HCT116 (cell line): ENCODE results near the gene SRPK3. TPM values are rescaled to one million over a fixed set of nuclear protein-coding genes. Genes with fewer than 3 reads are reported as not detected.

Experiments used
- ATAC-seq: fragments of 200-7000 bp; cut with Tn5 transposase; 2 replicates; pipeline ENCODE4 v1.9.1; 2020; ENCODE audit warnings: mild to moderate bottlenecking, moderate library complexity
- BruUV-seq: library from RNA; stranded (reverse); fragments of 400-500 nt; replicated peaks from 2 replicates; lab custom pipeline; 2021; lab: Mats Ljungman, UMichigan
- CTCF ChIA-PET: fragments of 300-600 bp; sonication (Branson Sonifier 250); formaldehyde crosslinking; loops from one replicate; lab custom pipeline; 2021; ENCODE audit warnings: antibody characterized with exemption; lab: Charles Lee
- POLR2A ChIA-PET: fragments of 300-600, 350-600 bp; sonication (Branson Sonifier 250); formaldehyde crosslinking; loops from one replicate; lab custom pipeline; 2021; ENCODE audit warnings: antibody characterized with exemption; lab: Charles Lee
- RAD21 ChIA-PET, 2 experiments: fragments of 300-600 bp; sonication (Branson Sonifier 250); formaldehyde crosslinking; loops; one replicate each; lab custom pipeline; 2023; ENCODE audit warnings: low total read pairs in 2 of 2; ENCODE audit not compliant: uncharacterized antibody in 2 of 2, unreplicated experiment in 2 of 2, low non-redundant PET in 1 of 2; lab: Charles Lee
- DNase-seq: peaks from one replicate; pipeline ENCODE4 v3.0.0-alpha.2; 2010; ENCODE audit warnings: low read depth, low spot score
- H2AFZ ChIP-seq: fragments of 200-600 bp; shearing (Covaris generic), sonication (generic); 2 replicates; pipeline ENCODE4 v1.6.1; 2017; ENCODE audit warnings: low read depth, mixed run types, mixed read lengths, antibody characterized with exemption, low read length; ENCODE audit not compliant: poor library complexity, severe bottlenecking
- H3K27ac ChIP-seq: 2 replicates; pipeline ENCODE4 v1.5.1; 2012; ENCODE audit warnings: low read depth, low read length
- H3K27me3 ChIP-seq: fragments of 200-600 bp; sonication (generic); 2 replicates; pipeline ENCODE4 v1.6.1; 2016; ENCODE audit warnings: mixed run types, low read length, mixed read lengths; ENCODE audit not compliant: insufficient read depth
- H3K36me3 ChIP-seq, 2 experiments: fragments of 200-500 bp in 1 of 2; fragments of 200-600 bp in 1 of 2; sonication (Bioruptor generic) in 1 of 2; sonication (generic) in 1 of 2; 2 replicates each; pipeline versions ENCODE4 v1.5.1 to v1.6.1; 2014 to 2016; ENCODE audit warnings: low read length in 2 of 2, inconsistent platforms in 1 of 2, mixed read lengths in 1 of 2, mixed run types in 1 of 2; ENCODE audit not compliant: insufficient read depth in 2 of 2, control insufficient read depth in 1 of 2
- H3K4me1 ChIP-seq, 2 experiments: fragments of 200-600 bp in 1 of 2; sonication (generic) in 1 of 2; 2 replicates each; pipeline versions ENCODE4 v1.5.1 to v1.6.1; 2012 to 2017; ENCODE audit warnings: low read length in 2 of 2, inconsistent platforms in 1 of 2, mild to moderate bottlenecking in 1 of 2, mixed read lengths in 1 of 2, mixed run types in 1 of 2, moderate library complexity in 1 of 2; ENCODE audit not compliant: insufficient read depth in 2 of 2, control insufficient read depth in 1 of 2
- H3K4me2 ChIP-seq: fragments of 200-600 bp; sonication (generic); 2 replicates; pipeline ENCODE4 v1.6.1; 2017; ENCODE audit warnings: mixed run types, low read length, mixed read lengths
- H3K4me3 ChIP-seq, 2 experiments: fragments of 200-600 bp in 1 of 2; sonication (generic) in 1 of 2; replicated peaks in 1 of 2; 2 replicates each; pipeline ENCODE4 v1.5.1; 2011 to 2016; ENCODE audit warnings: low read length in 2 of 2, control low read depth in 1 of 2, low read depth in 1 of 2, mild to moderate bottlenecking in 1 of 2, mixed read lengths in 1 of 2, mixed run types in 1 of 2
- H3K79me2 ChIP-seq: fragments of 200-600 bp; sonication (generic); 2 replicates; pipeline ENCODE4 v1.6.1; 2017; ENCODE audit warnings: mild to moderate bottlenecking, mixed run types, low read length, moderate library complexity, mixed read lengths; ENCODE audit not compliant: insufficient read depth
- H3K9ac ChIP-seq: fragments of 200-600 bp; sonication (generic); 2 replicates; pipeline ENCODE4 v1.6.1; 2016; ENCODE audit warnings: low read length, mixed read lengths
- H3K9me2 ChIP-seq: fragments of 200-600 bp; sonication (generic), shearing (Covaris generic); 2 replicates; pipeline ENCODE4 v1.6.1; 2017; ENCODE audit warnings: mixed run types, mild to moderate bottlenecking, moderate library complexity; ENCODE audit not compliant: insufficient read depth
- H3K9me3 ChIP-seq, 2 experiments: fragments of 200-500 bp in 1 of 2; fragments of 200-600 bp in 1 of 2; sonication (Bioruptor generic) in 1 of 2; sonication (generic) in 1 of 2; 2 replicates each; pipeline ENCODE4 v1.6.1; 2014 to 2017; ENCODE audit warnings: low read length in 2 of 2, mixed read lengths in 2 of 2, inconsistent platforms in 1 of 2, low read depth in 1 of 2, mild to moderate bottlenecking in 1 of 2, mixed run types in 1 of 2, moderate library complexity in 1 of 2; ENCODE audit not compliant: control insufficient read depth in 1 of 2, insufficient read depth in 1 of 2
- H4K20me1 ChIP-seq: fragments of 200-600 bp; sonication (generic), shearing (Covaris generic); 2 replicates; pipeline ENCODE4 v1.6.1; 2017; ENCODE audit warnings: mixed run types, mild to moderate bottlenecking, moderate library complexity; ENCODE audit not compliant: insufficient read depth
- CEBPB ChIP-seq: IDR thresholded peaks from 2 replicates; pipeline ENCODE4 v1.6.1; 2012; ENCODE audit warnings: low read depth
- EGR1 ChIP-seq: IDR thresholded peaks from 2 replicates; pipeline ENCODE4 v1.6.1; 2012; ENCODE audit warnings: low read depth
- ELF1 ChIP-seq: IDR thresholded peaks from 2 replicates; pipeline ENCODE4 v1.6.1; 2012; ENCODE audit warnings: low read depth, borderline replicate concordance
- EZH2 ChIP-seq: fragments of 200-600 bp; sonication (generic); IDR thresholded peaks from 2 replicates; pipeline ENCODE4 v1.6.1; 2017; ENCODE audit warnings: antibody characterized with exemption, mixed run types
- EZH2phosphoT487 ChIP-seq: fragments of 200-600 bp; IDR thresholded peaks from 2 replicates; pipeline ENCODE4 v1.6.1; 2018; ENCODE audit warnings: antibody characterized with exemption, borderline replicate concordance
- FOSL1 ChIP-seq: IDR thresholded peaks from 2 replicates; pipeline ENCODE4 v1.6.1; 2012; ENCODE audit warnings: low read depth
- JUND ChIP-seq: IDR thresholded peaks from 2 replicates; pipeline ENCODE4 v1.6.1; 2012
- MAX ChIP-seq: IDR thresholded peaks from 2 replicates; pipeline ENCODE4 v1.6.1; 2012
- POLR2A ChIP-seq: IDR thresholded peaks from 2 replicates; pipeline ENCODE4 v1.7.0; 2011; ENCODE audit warnings: borderline replicate concordance; ENCODE audit not compliant: insufficient read depth, insufficient read length; ENCODE audit errors: extremely low read depth
- POLR2AphosphoS5 ChIP-seq: IDR thresholded peaks from 2 replicates; pipeline ENCODE4 v1.6.1; 2011; ENCODE audit warnings: mild to moderate bottlenecking, low read depth, low read length, moderate library complexity
- RAD21 ChIP-seq: IDR thresholded peaks from 2 replicates; pipeline ENCODE4 v1.6.1; 2012; ENCODE audit warnings: low read depth, mild to moderate bottlenecking
- SIN3A ChIP-seq: IDR thresholded peaks from 2 replicates; pipeline ENCODE4 v1.6.1; 2012; ENCODE audit warnings: low read depth
- SP1 ChIP-seq: IDR thresholded peaks from 2 replicates; pipeline ENCODE4 v1.6.1; 2012; ENCODE audit warnings: low read depth
- TCF7L2 ChIP-seq: IDR thresholded peaks from 2 replicates; pipeline ENCODE4 v1.7.0; 2011; ENCODE audit warnings: borderline replicate concordance, inconsistent platforms; ENCODE audit not compliant: insufficient read depth, insufficient read length; ENCODE audit errors: extremely low read depth
- YY1 ChIP-seq: IDR thresholded peaks from 2 replicates; pipeline ENCODE4 v1.6.1; 2011; ENCODE audit warnings: low read length, low read depth, moderate library complexity, mild to moderate bottlenecking; ENCODE audit not compliant: insufficient replicate concordance; ENCODE audit errors: extremely low read depth
- intact Hi-C: fragments of 100-400 bp; cut with micrococcal nuclease; formaldehyde crosslinking; loops from 2 replicates; pipeline ENCODE4 v1.10.0; 2022
- total RNA-seq: library from RNA; stranded (reverse); gene quantifications from one replicate; pipeline ENCODE4 v1.2.1, GENCODE V29; 2021; ENCODE audit not compliant: unreplicated experiment
- TF ChIP-seq, protein P1 (sequence below): IDR thresholded peaks from 2 replicates; pipeline ENCODE4 v1.6.1; 2012

Gene SRPK3
- total RNA-seq, 1 experiment from 2014 or later = not detected

- ChIA-PET POLR2A (no interaction called here), RAD21 (no interaction called here), CTCF (no interaction called here)
- Histone ChIP-seq H3K36me3 (no peaks in the 10 kb centered on the region), H3K9me3 (no peaks in the 10 kb centered on the region), H3K27ac (no peak overlapping the region), H2AFZ (no peak overlapping the region), H3K4me2 (no peak overlapping the region), H3K9me2 (no peaks in the 10 kb centered on the region), H3K79me2 (no peaks in the 10 kb centered on the region), H4K20me1 (no peaks in the 10 kb centered on the region), H3K4me3 (no peak overlapping the region), H3K27me3 (no peaks in the 10 kb centered on the region), H3K9ac (no peak overlapping the region), H3K4me1 (no peaks in the 10 kb centered on the region)
- no peak for TF ChIP-seq EZH2
- ATAC-seq = no peak
- intact Hi-C loops = no loop called here
- no TSS peak for BruUV-seq
- no peak for DNase-seq
Observed at GRCh38 chrX:153813161-153813560, 32.3 kb downstream of the SRPK3 start.

DNA sequence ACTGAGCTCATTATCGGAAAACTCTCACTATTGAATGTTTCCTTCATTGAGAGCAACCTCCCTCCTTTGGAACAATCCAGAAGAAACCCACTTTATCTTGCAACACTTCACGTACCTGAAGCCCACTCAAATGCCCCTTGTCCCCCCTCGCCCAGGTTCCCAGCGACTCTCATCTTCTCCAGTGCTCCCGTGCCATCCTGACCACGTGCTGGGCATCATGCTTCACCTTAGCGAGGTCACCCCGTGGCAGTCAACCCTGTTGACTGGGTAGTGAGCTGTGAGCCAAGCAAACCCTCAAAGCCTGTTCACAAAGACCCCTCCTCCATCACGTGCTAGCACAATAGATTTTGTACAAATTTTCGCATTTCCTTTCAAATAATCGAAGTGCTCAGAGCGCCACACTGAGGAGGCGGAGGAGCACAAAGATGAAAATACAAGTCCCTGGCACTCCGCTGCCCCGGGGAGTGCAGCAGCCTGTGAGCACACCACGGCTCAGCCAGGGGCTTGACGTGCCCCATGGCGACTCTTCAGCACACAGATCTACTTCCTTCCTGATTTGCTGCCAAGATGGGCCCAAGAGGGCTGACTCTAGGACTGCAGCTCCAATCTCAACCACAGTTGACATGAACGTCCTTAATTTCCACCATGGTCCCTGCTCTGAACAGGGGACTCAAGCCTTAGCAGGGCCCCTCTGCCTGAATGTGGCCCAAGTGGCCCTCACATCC, 33.9 kb downstream of the SRPK3 start:
- ChIA-PET CTCF (no interaction called here), POLR2A (no interaction called here), RAD21 (no interaction called here)
- DNase-seq = no peak
- Histone ChIP-seq H3K4me1 (peaks cover 0 to 9% of the 10 kb centered on the region in 2 experiments; a peak in 2 of 4 replicates), H3K9me2 (no peaks in the 10 kb centered on the region), H3K4me2 (no peak overlapping the region), H3K27me3 (no peaks in the 10 kb centered on the region), H3K36me3 (no peaks in the 10 kb centered on the region), H3K4me3 (no peak overlapping the region), H3K79me2 (no peaks in the 10 kb centered on the region), H3K27ac (no peak overlapping the region), H3K9ac (no peak overlapping the region), H3K9me3 (no peaks in the 10 kb centered on the region), H4K20me1 (no peaks in the 10 kb centered on the region), H2AFZ (no peak overlapping the region)
- intact Hi-C loops = no loop called here
- TF ChIP-seq JUND = no peak
- no peak for TF ChIP-seq EGR1
- TF ChIP-seq YY1 = no peak
- TF ChIP-seq EZH2 = no peak
- TF ChIP-seq POLR2A = no peak
- no peak for TF ChIP-seq RAD21
- TF ChIP-seq, protein P1, sequence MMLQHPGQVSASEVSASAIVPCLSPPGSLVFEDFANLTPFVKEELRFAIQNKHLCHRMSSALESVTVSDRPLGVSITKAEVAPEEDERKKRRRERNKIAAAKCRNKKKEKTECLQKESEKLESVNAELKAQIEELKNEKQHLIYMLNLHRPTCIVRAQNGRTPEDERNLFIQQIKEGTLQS = no peak
- no peak for TF ChIP-seq FOSL1
- no peak for TF ChIP-seq CEBPB
- no peak for TF ChIP-seq SIN3A
- TF ChIP-seq MAX = no peak
- no peak for TF ChIP-seq SP1
- no peak for TF ChIP-seq TCF7L2
- no peak for TF ChIP-seq POLR2AphosphoS5
- no peak for TF ChIP-seq EZH2phosphoT487
- no peak for TF ChIP-seq ELF1
- ATAC-seq = no peak
- BruUV-seq = no TSS peak
